Medulla oblongata (tissue), 1 donor: ENCODE results near the gene SMKR1.
"Not testable (repeated sequence)": the region's sequence is repeated elsewhere in the genome, so short reads cannot be mapped to it uniquely, and the experiment has no call there.

Experiments
- DNase-seq: peaks from one replicate; pipeline ENCODE4 v3.0.0-alpha.2; 2015; ENCODE audit errors: extremely low spot score

SMKR1 gene

GRCh38 chr7:129482781-129483180, 19.6 kb upstream of the SMKR1 start:
- DNase-seq = no peak

GRCh38 chr7:129489491-129489890, 12.8 kb upstream of the SMKR1 start:
- DNase-seq = no peak

GRCh38 chr7:129492391-129492790, 9.9 kb upstream of the SMKR1 start:
- no peak for DNase-seq

- DNase-seq = no peak
Observed at GRCh38 chr7:129493555-129493954, 8.8 kb upstream of the SMKR1 start.

- no peak for DNase-seq
Observed at GRCh38 chr7:129494041-129494440, 8.3 kb upstream of the SMKR1 start.

- DNase-seq = no peak
Observed at GRCh38 chr7:129495987-129496386, 6.3 kb upstream of the SMKR1 start.

- no peak for DNase-seq
Observed at GRCh38 chr7:129496653-129497052, 5.7 kb upstream of the SMKR1 start.

GRCh38 chr7:129497156-129497555, 5.2 kb upstream of the SMKR1 start:
- DNase-seq = no peak

GRCh38 chr7:129498021-129498420, 4.3 kb upstream of the SMKR1 start:
- DNase-seq = no peak

- DNase-seq = no peak
Observed at GRCh38 chr7:129499999-129500398, 2.3 kb upstream of the SMKR1 start.

- DNase-seq = no peak
Observed at GRCh38 chr7:129502708-129503685, 666 bp downstream of the SMKR1 start.

- no peak for DNase-seq
Observed at GRCh38 chr7:129503725-129504124, 1.4 kb downstream of the SMKR1 start.

GRCh38 chr7:129512192-129512591, 9.9 kb downstream of the SMKR1 start:
- DNase-seq = no peak

GRCh38 chr7:129513546-129513945, 11.2 kb downstream of the SMKR1 start:
- DNase-seq = no peak

- DNase-seq = no peak
Observed at GRCh38 chr7:129514683-129515082, 12.4 kb downstream of the SMKR1 start.

- no peak for DNase-seq
Observed at GRCh38 chr7:129515381-129515780, 13.1 kb downstream of the SMKR1 start.

- DNase-seq = no peak
Observed at GRCh38 chr7:129517931-129518330, 15.6 kb downstream of the SMKR1 start.

GRCh38 chr7:129519464-129519863, 17.1 kb downstream of the SMKR1 start:
- no peak for DNase-seq

GRCh38 chr7:129522088-129522970, 20.0 kb downstream of the SMKR1 start:
- DNase-seq = no peak

- DNase-seq = no peak
Observed at GRCh38 chr7:129522971-129523340, 20.6 kb downstream of the SMKR1 start.

- DNase-seq = no peak
Observed at GRCh38 chr7:129523924-129524323, 21.6 kb downstream of the SMKR1 start.

- not testable (repeated sequence) for DNase-seq
Observed at GRCh38 chr7:129524405-129524804, 22.1 kb downstream of the SMKR1 start.
